Hepatic stellate cell (primary cell): ENCODE measurements around the gene LTBP3.
A peak's percentile ranks its signal among the peaks of the same experiment; 100 is the strongest.
"Not testable (repeated sequence)": the region's sequence is repeated elsewhere in the genome, so short reads cannot be mapped to it uniquely, and the experiment has no call there.

Experiments used
- DNase-seq: peaks from one replicate; pipeline ENCODE4 v3.0.0; 2011; ENCODE audit warnings: low spot score

The LTBP3 gene

DNA sequence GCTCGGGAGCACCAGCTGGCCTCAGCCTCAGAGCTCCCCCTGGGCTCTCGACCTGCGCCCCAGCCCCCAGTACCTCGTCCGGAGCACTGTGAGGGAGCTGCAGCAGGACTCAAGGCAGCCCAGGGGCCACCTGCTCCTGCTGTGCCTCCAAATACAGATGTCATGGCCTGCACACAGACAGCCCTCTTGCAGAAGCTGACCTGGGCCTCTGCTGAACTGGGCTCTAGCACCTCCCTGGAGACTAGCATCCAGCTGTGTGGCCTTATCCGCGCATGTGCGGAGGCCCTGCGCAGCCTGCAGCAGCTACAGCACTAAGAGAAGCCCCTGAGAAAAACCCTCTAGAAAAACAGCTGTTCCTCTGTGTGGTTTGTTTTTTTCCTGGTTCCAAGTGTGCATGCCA, 13.3 kb upstream of the LTBP3 start:
- no peak for DNase-seq

GRCh38 chr11:65569973-65570918, 12.1 kb upstream of the LTBP3 start, which contains the start of gene ZNRD2:
TSS of gene ZNRD2 (plus strand) at chr11:65570477. CDS start at chr11:65570492, 15 bp downstream.
- DNase-seq: peak; percentile 98

DNA sequence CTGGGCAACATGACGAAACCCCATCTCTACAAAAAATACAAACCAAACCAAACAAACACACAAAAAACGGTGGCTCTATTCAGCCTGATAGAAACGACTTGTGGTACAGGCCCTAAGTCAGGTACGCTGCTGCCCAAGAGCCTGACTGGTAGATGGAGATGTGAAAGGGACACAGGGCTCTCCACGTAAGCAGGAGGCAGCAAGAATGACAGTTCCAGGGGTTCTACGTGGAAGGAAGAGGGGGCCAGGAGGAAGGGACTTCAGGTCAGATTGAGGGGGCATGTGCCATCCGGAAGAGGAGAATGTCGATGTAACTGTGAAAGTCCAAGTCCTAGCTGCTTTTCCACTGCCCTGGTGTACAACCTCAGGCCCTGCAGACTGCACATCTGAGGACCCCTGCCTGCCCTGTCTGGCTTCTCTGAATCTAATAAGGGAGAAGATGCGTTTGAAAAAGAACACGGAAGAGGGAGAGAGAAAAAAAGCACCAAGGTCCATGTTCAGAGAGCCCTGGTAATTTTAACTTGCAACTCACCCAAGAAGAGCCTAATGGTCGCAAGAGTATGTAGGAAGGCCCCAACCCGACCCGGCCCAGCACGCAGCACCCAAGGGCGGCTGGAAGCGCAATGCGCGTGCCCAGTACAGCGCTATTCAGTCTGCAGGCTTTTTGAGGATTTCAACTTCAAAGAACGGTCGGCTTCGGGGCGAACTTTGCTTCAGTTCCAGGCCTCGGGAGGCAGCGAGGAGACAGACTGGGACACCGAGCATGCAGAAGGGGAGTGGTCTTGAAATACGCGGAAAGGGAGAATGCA, 11.2 kb upstream of the LTBP3 start:
- DNase-seq: peak; percentile 60

DNA sequence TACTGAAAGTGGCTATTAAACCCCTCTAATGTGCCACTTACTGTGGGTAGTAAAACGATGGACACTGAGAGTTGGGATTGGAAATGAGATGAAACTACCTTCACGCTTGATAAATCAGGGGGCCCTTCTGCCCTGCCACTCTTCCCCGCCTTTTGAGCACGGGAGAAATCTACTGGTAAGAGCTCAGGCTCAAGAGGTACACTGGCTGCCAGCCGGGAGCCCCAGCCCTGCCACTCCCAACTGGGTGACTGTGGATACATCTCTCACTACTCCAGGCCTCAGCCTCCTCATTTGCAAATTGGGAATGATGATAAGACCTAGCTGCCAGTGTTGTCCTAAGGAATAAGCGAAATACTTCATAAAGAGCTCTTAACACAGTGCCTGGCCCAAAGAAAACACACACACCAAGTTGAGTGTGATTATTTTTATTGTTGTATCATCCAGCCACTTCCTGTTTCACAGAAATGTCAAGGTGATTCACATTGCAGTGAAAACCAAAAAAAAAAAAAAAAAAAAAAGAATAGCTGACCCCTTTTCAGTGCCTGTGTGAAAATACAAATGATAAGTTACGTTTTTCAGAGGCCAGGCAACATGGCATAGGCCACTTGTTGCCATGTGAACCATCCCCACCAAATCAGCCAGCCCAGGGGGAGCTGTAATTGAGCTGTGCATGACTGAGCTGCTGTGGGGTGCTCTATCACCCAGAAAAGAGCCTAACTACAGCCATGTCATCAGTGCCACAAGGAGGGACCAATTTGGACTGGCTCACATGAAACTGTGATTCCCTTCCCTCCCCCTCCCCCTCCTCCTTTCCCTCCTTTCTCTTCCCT, 7.7 kb upstream of the LTBP3 start:
- DNase-seq: no peak

- not testable (repeated sequence) for DNase-seq
These were observed 6.9 kb upstream of the LTBP3 start for GRCh38 chr11:65564879-65565559.

GRCh38 chr11:65563601-65564000, 5.4 kb upstream of the LTBP3 start:
- no peak for DNase-seq

- no peak for DNase-seq
These were observed 4.6 kb upstream of the LTBP3 start for GRCh38 chr11:65562788-65563187.

DNA sequence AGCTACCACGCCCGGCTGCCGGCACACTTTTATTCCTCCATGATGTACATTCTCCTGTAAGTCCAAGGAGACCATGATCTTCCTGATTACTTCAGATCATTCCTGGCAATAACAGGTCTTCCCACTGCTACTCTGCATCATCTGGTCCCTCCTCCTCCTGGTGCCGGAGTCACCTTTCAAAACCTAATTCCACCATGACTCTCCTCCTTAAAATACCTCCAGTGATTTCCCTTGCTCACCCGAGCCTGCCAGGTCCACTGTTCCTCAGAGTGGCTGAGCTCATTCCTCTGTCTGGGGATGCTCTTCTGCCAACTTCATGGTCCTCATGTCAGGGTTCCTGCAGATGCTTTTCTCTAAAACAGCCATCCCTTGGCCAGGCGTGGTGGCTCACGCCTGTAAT, 3.9 kb upstream of the LTBP3 start:
- DNase-seq: no peak

DNA sequence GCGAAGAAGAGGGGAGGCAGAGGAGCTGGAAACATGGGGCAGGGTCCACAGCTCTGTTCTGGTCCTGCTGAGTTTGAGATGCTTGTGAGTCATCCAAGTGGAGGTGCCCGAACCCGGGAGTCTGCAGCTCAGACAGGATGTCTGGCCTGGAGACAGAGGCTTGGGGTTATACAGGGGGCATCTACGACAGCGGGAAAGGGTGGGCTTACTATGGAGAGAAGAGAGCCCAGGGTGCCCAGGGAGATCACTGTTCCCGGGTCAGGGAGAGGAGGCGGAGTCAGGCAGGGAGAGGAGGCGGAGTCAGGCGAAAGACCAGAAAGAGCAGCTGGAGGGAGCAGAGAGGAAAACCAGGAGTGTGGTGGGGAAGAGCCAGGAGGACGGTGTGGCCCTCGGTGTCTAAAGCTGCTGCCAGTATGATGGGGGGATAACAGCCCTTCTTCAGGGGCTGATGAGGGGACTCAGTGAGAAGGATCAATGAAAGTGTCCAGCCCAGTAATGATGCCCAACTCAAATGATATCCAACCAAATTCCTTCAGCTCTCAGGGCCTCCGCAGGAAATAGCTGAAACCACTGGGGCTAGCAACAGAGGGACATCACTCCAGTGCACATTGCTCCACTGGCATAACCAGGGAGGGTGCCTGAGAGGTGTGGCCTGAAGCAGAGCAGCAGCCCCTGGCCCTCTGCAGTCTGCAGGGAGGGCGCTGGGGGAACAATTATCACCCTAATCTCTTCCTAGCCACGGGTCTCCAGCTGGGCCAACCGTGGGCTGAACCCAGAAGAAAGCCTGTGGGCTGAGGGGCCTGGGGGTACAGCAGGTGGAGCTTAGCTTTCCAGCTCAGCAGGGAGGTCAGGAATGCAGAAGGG, 2.6 kb upstream of the LTBP3 start:
- peak; percentile 71 for DNase-seq

DNA sequence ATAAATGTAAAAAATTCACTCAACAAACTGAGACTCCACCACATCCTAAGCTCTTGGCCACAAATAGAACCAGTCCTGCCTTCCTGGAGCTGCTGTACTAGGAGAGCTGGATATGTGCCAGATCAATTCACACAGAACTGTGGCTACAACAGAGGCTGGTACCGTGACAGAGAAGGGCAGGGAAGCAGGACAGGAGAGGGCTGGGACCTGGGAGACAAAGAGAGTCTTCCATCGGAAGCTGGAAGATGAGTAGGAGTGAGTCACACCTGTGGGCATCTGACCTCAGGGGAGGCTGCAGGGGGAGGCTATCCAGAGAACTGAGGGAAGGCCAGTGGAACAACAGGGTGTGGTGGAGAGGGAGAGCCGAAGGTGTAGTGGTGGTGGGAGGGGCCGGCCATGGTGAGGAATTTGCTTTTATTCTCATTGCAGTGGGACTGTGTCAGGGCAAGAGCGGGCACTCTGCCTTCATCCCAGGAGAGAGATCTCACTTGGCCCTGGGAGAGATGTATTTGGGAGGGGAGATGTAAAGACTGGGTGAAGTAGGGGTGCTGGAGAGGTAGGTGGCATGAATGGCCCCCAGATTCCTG, 1.9 kb upstream of the LTBP3 start:
- DNase-seq: peak; percentile 53

DNA sequence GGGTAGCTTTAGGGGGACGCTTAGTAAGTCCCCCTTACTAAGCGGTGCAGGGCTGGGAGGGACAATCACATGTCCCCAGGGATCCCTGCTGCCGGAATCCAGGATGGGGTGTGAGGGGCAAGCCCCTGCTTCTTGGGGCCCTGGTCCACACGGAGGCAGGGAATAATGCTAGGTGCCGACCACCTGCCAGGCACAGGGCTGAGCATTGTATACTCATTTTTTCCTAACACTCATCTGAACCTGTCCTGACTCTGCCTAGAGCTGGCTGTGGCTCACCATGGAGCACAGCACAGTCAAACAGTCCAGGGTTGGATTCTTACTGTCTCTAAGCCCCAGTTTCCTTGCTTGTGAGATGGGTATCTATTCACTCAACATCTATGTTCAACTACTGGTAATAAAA, 1.4 kb upstream of the LTBP3 start:
- no peak for DNase-seq

- DNase-seq: no peak
These were observed 861 bp upstream of the LTBP3 start for GRCh38 chr11:65558930-65559509.

DNA sequence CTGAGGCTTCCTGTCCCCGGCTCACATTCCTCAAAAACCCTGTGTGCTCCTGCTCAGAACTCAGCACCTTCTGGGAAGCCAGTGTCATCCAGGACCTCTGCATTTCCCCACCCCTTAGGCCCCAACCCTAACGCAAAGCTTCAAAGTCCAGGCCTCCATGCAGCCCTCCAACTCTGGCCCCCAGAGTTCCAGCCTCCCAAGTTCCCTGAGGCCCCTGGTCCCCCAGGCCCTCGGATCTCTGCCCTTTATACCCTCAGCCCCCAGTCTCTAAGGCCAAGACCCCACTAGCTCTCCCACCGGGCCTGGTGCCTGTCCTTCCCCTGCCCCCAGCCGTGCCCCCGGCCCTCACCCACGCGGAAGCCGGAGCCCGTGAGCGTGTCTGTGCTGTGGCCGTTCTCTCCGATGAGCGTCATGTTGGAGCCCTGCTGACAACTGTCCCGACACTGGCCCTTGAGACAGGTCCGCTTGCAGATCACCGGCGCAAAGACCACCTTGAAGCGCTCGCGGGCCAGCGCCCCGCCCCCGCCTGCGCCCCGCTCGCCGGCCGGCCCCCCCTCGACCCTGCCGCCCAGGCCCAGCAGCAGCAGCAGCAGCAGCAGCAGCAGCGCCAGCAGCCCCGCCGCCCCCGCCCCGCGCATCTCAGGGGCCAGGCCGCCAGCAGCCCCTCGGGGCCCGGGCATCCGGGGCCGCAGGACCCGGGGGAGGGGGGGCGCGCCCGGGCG, 718 bp downstream of the LTBP3 start:
- no peak for DNase-seq

DNA sequence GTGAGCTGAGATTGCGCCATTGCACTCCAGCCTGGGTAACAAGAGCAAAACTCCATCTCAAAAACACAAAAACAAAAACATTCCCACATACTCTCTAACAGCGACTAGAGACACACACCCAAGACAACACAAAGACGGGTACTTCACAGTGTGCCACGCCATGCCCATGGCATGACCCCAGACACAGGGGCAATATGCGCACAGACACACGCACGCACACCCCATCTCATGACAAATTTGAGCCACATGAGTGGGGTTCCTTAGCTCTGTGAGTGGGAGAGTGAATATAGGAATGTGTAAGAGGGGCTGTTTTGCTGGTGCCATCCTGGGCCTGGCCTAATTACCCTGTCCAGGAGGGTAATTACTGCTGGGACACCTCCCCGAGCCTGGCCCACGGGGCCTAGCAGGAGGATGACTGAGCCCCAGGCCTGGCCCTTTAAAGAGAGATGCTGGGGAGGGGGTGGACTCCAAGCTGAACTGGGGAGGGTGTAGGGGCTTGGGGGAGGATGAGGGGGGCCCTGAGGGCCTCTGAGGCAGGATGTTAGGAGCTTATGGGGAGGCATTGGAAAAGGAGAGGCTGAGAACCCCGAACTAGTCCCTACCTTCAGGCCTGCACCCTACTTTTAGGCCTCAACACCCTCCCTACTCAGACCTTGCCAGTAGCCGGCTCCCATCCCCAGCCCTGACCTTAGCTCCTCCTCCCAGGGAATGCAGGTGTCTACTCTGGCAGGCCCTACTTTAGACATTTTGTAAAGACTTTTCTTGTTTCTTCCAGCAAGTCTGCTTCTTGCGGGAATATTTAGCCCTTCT, 1.5 kb downstream of the LTBP3 start:
- no peak for DNase-seq

DNA sequence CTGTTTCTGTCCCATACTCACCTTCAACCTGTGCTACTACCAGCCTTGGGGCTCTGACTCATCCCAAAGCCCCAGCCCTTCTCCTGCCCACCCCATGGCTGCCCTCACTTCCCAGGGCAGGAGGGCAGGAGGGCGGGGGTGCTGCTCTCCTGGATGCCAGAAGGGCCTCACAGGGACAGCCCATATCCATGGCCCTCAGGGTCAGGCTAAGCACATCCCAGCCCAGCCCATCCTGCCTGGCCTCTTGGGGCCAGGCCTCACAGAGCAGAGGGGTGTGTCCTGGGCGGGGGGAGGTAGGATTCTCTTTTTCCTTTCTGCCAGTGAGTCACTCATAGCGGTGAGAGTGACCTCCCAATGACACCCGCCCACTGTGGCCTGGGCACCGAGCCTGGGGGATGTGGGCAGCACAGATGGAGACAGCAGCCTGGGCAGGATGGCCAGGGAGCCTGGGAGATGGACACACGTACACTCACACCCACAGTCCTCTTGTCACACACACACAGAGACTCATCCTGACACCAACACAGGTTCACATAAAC, 2.4 kb downstream of the LTBP3 start:
- DNase-seq: peak; percentile 87

DNA sequence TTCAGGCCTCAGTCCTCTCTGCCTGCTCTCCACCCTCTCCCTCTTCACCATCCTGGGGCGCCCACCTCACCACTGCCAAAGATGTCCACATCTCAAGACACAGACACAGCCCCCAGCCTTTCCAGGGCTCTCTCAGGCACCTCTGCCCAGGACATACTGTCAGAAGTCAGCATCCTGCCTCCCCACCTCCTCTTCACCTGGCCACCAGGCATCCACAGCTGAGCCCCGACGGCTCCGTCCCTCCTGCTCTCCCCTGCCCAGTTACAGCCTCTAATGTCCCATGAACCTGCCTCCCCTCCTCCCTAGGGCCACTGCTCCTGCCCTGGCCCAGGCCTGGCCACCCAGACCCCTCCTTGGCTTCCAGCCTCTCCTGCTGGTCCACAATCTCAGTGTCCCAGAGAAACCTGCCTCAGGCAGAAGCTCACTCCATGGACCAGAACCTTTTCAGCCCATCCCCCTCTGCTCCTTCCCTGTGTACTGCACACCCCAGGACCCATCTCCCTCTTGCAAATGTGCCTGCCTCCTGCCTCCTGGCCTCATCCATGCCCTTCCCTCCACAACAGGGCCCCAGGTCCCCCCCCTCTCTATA, 3.2 kb downstream of the LTBP3 start:
- DNase-seq: no peak

- DNase-seq: no peak
These were observed 3.9 kb downstream of the LTBP3 start for GRCh38 chr11:65554057-65554818.
